Stimulated activated CD8-positive, alpha-beta memory T cell treated with anti-CD3 and anti-CD28 coated beads, Interleukin-15, amount 100 ng/mL, for 48 hours (primary cell): ENCODE results near the gene COL4A2.

Experiments
- DNase-seq, 2 donors: peaks; one replicate each; pipeline ENCODE4 v3.0.0-alpha.2; 2020; ENCODE audit warnings: low read depth in 2 of 2

The COL4A2 gene

GRCh38 chr13:110272227-110272626 is 34.9 kb upstream of the COL4A2 start:
- DNase-seq, result no peak

DNA sequence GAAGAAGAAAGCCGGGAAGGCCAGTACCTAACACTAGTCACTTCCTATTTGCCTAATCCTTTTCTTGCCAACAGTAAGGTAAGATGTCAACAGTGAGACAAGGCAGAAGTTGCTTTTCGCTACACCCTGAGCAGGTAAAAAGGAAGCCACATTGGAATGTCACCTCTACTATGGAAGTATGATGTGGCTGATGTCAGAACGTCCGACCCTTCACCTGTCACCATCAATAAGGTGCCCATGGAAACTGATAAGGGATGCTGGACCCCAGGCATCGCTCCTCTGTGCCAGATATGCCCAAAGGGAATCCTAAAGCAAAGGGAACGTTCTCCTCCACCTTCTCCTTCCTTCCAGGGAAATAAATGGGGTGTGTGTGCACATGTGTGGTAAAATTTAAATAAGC is 34.4 kb upstream of the COL4A2 start:
- no peak for DNase-seq

DNA sequence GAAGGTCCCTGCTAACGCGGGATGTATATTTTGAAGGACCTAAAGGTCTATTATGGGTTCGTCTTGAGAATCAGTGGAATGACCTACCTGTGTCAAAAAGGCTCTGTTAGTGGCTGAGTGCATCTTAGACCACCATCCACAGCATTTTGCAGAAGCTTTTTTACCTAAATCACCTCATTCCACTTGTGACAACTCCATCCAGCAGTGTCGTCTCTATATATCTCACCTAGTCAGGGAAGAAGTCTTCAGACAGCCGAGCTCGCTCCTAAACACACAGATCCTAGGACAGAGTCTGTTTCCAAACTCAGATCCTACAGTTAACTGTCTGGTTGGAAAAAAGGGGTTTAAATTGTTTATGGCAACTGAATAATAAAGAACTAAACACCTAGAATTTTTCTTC is 33.8 kb upstream of the COL4A2 start:
- no peak for DNase-seq

GRCh38 chr13:110274687-110275086 is 32.4 kb upstream of the COL4A2 start:
- DNase-seq, result no peak

DNA sequence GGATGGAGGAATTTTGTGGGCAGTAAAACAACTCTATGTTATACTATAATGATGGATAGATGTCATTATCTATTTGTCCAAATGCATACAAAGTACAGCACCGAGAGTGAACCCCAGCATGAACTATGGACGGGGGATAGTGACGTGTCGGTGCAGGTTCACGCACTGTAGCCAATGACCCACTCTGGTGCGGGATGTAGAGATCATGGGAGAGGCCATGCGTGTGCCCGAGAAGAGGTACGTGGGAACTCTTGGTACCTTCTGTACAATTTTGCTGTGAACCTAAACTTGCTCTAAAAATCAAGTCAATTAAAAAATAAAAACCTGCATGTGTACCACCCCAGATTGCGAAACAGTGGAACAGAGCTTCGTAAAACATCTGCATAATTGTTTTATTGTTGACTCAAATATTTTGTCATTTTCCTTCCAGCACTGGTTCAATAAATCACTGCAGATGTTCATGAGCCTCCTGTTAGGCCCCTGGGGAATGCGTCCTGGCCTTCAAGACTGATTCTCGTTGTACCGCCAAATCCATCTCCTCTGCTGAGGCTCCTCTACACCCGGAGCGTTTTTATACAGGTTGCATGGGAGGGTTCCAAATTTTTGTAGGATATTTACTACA is 31.0 kb upstream of the COL4A2 start:
- no peak for DNase-seq

GRCh38 chr13:110276553-110276950 is 30.5 kb upstream of the COL4A2 start:
- no peak for DNase-seq

DNA sequence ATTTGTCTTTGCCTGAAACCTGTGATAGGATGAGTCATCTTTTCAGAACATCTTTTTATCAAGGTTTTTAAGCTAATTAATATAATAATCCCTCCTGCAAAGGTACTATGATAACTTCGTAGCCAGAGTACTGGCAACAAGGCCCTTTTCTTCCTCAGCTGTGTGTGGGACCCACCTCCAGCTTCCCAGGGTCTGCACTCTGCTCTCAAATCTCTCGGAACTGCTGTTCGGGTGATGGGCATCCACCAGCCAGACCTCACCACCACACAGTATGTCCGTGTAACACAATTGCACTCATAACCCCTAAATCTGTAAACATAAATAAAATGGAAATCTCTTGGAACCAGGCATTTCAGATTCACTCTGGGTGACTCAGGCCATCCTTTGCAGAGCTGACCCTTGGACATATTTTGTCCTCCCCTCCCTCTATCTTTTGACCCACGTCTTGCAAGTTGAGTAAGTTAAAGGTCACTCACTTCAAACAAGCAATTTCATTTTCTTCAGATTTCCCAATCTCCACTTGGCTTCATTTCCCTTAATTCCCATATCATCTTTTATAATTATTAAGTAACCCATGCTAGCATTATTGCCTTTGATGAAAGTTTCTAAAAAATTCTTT is 29.6 kb upstream of the COL4A2 start:
- no peak for DNase-seq

- DNase-seq, result no peak
Measured at GRCh38 chr13:110278859-110279258, 28.2 kb upstream of the COL4A2 start.

GRCh38 chr13:110279684-110280083 is 27.4 kb upstream of the COL4A2 start:
- DNase-seq, result no peak

GRCh38 chr13:110280231-110280813 is 26.8 kb upstream of the COL4A2 start:
- peak in 1 of 2 donors; percentile 0 for DNase-seq

DNA sequence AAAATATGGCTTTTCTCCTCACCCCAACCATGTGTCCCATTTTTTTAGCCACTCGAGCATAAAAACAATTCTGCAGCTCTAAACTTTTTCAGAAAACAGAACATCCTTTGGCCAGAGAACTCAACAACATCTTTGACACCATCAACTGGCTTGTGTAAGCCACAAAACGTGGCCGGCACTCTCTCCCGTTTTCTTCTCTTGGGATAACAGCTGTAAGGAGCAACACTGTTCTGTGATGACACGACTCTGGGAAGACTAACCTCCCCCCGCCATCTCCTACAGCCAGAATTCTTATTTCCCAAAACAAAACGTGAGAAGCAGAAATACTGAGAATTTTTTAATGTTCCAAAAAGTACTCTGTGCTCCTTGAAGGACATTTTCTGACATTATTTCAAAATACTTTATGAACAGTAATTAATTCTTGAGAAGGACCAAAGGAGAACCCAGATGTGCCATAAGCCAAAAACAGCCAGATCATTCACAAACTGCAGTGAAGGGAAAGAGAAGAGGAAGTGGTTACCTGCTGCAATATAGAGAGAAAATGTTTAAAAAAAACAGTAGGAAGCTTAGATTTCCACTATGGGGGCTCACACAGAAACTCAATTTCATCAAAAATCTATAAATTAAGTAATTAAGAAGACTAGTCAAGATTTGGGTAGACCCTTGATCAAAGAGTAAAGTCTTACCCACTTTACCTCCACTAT is 25.9 kb upstream of the COL4A2 start:
- no peak for DNase-seq

GRCh38 chr13:110281736-110282135 is 25.3 kb upstream of the COL4A2 start:
- DNase-seq, result no peak

DNA sequence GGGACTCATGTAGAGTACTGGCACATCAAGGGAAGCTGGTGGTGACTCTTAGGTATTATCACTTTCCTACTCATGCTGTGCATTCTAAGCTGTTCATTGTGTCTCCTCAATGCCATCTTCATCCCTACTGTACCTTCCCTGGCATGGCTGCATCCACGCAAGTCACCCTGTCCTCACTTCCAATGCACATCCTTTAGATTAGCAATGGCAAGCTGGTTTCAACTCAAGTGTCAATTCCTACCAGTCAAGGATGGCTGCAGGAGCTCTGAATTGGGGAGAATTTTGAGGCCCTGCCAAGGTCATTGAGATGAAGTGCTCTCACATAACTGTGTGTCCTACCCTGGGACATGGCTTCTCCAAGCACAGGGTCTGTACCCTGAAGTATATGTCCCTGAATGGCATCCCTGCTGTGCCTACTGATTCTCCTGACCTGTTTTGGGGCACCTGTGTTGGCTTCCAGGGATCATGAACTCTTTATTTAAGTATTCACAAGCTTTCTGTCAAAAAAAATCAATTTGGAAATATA is 24.7 kb upstream of the COL4A2 start:
- no peak for DNase-seq

- no peak for DNase-seq
Measured at GRCh38 chr13:110283736-110284517, 23.2 kb upstream of the COL4A2 start.

GRCh38 chr13:110284779-110285484 is 22.2 kb upstream of the COL4A2 start:
- DNase-seq, result no peak

DNA sequence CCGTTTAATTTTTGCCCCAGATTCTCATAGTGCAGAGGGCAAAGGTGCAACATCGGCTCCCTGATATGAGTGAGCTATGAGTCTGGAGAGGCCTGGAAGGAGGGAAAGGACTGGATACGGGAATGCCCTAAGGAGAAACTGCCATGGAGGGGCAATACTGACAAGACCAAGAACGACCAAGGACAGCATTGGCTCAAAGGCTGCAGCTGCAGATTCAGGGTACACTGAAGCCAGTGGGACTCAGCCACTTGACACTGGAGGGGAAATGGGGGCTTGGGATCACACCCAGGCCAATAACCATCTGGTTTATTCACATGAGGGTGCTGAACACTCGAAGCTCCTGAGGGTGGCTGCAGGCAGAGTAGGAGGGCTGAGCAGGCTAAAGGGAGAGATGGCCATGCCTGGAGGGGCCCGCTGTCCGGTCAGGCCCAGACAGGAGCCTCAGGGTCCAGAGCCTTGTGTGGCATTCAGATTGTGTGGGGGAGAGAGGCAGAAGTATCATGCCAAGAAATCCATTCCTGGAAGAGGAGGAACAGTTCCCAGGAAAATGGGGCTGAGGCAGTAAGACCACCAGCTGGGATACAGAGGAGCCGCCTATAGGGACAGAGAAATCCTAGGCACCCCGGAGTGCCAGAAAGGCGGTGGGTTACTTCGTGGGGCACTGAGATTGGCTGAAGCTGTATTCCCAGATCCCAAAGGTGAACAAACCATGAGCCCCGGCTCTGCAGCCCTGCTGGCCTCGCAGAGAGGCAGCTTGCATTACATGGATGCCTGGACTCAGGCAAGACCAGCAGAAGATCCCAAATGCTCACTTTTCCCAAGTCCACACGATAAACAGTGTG is 20.9 kb upstream of the COL4A2 start:
- DNase-seq, result no peak

DNA sequence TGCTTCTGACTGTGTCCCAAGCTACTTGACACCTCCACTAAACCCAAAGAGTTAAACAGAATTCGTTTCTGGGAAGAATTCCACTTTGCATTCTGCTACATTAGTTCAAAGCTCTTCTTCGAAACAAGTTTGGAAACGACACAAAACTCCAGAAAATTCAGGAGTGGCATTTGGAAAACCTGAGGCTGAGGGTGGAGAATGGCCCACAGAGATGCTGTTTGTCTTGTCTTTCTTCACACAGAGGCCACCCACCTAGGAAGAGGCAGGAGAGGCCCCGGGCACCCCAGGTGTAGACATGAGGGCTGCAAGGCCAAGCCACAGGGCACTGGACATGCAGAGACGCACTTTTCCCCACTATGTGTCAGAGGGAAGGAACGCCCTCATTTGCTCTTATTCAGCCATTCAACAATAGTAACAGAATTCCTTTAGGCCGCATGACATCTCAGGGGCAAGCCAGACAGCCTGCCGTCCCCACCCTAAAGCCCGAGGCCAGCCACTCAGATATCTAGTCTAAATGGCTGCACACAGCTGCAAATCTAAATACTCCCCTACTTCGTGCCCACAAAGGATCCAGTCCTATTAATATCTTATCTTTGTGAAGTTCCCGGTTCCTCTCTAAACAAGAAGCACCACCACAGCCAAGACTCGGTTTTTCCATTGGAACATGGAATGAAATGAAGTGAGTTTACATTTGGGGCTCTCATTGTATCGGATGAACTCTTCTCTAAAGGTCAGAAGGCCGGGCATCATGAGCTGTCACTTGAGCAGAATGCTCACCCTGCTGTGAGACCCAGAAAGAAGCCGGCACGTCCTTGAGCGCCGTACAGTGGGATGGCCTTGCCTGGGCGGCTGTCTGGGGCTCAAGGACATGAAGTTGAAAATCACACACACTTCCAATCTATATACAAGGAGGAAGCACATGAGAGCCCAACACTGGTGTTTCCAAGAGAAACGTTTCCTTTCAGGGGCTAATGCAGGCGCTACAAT is 20.0 kb upstream of the COL4A2 start:
- DNase-seq, result no peak

- DNase-seq, result no peak
Measured at GRCh38 chr13:110289174-110289573, 17.9 kb upstream of the COL4A2 start.

DNA sequence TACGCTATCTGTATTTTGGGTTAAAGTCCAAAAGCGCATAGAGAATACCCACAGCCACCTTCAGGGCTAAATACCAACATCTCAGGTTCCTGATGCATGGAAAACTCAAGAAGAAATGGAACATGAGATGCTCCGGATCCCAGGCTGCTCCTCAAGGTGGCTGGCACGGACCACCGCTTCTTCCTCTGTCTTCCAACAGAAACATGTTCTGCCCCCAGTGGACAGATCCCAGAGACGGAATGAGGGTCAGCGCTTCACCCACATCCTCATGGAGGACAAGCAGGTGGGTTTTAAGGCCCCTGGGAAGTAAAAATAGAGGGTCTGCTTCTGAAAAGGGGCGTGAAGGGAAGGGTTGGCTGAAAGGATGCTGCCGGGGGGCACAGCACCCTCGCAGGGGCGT is 17.4 kb upstream of the COL4A2 start:
- no peak for DNase-seq
